Heart right ventricle (tissue), 16 donors: ENCODE results near the gene ROPN1L. TPM values are rescaled to one million over a fixed set of nuclear protein-coding genes. Genes with fewer than 3 reads are reported as not detected.

Experiments
- ATAC-seq, 8 donors: fragments of 200-7000 bp; cut with Tn5 transposase; one replicate each; pipeline ENCODE4 v1.9.1; 2020; ENCODE audit warnings: mild to moderate bottlenecking in 8 of 8, moderate library complexity in 8 of 8, moderate number of reproducible peaks in 1 of 8
- DNase-seq, 2 donors: peaks; one replicate each; pipeline ENCODE4 v3.0.0-alpha.2; 2020
- H3K27ac ChIP-seq, 10 donors: fragments of 200-600 bp; sonication (generic) in 2 of 10; one replicate each; pipeline versions ENCODE4 v1.5.0 to v1.8.0; 2020 to 2022; ENCODE audit warnings: mild to moderate bottlenecking in 3 of 10
- H3K27me3 ChIP-seq, 7 donors: fragments of 200-600 bp; one replicate each; pipeline ENCODE4 v1.8.0; 2021 to 2022; ENCODE audit warnings: mild to moderate bottlenecking in 2 of 7
- H3K36me3 ChIP-seq, 9 donors: fragments of 200-600 bp; sonication (generic) in 1 of 9; one replicate each; pipeline versions ENCODE4 v1.5.0 to v1.8.0; 2020 to 2022; ENCODE audit warnings: mild to moderate bottlenecking in 2 of 9
- H3K4me1 ChIP-seq, 9 donors: fragments of 200-600 bp; sonication (generic) in 1 of 9; one replicate each; pipeline versions ENCODE4 v1.5.0 to v1.8.0; 2020 to 2022; ENCODE audit warnings: mild to moderate bottlenecking in 4 of 9
- H3K4me3 ChIP-seq, 10 donors: fragments of 200-600 bp; sonication (generic) in 2 of 10; one replicate each; pipeline versions ENCODE4 v1.5.0 to v1.8.0; 2020 to 2022; ENCODE audit warnings: mild to moderate bottlenecking in 7 of 10, moderate library complexity in 2 of 10
- H3K9me3 ChIP-seq, 11 donors: fragments of 200-600 bp in 10 of 11; sonication (generic) in 2 of 11; one replicate each; pipeline versions ENCODE4 v1.5.0 to v1.8.0; 2013 to 2022; ENCODE audit warnings: mild to moderate bottlenecking in 2 of 11, control low read depth in 1 of 11, moderate library complexity in 1 of 11
- CTCF ChIP-seq, 9 donors: fragments of 200-600 bp; sonication (generic) in 2 of 9; IDR thresholded peaks; one replicate each; pipeline versions ENCODE4 v1.5.0 to v1.8.0; 2021 to 2022; ENCODE audit warnings: antibody characterized with exemption in 9 of 9, mild to moderate bottlenecking in 5 of 9, moderate library complexity in 1 of 9
- WGBS, 2 donors: extraction: QIAGEN DNeasy Blood & Tissue Kit; methylation state at CpG; one replicate each; pipeline ENCODE4 v1.1.7; 2013; ENCODE audit warnings: inconsistent platforms in 1 of 2; 5-methylcytosine and 5-hydroxymethylcytosine counted together
- intact Hi-C, 10 donors: fragments of 100-400 bp; cut with DNase I; formaldehyde crosslinking; loops; one replicate each; pipeline versions ENCODE4 v1.11.1 to v1.14.2; 2022
- polyA plus RNA-seq, 2 donors: library from polyadenylated mRNA; stranded (reverse); fragments of 200-250 nt; gene quantifications; one replicate each; pipeline ENCODE4 v1.2.3, GENCODE V29; 2013
- total RNA-seq, 10 donors: library from RNA; stranded (reverse); fragmentation: NEBNext Ultra II Directional in 3 of 10; extraction: Animal tissue kit (Norgen Biotek cat#: 25700) in 3 of 10; gene quantifications; one replicate each; pipeline versions ENCODE4 v1.2.1 to v1.2.4, GENCODE V29; 2021 to 2023
- donor health status: Arrhythmogenic right ventricular cardiomyopathy.
- donor health status: ischemic (EF 13 %, LVEDD 7.1; RV severe dilation, severe dysfunction).
- donor health status: healthy with polysubstance abuse.
- donor health status: DM: no; HTN: yes; CAD: no.
- donor health status: DM: no; HTN: no; CAD: no.
- donor health status: ischemic (EF 25% LVEDD 6.9; RV normal size, moderate dysfunction).
- donor health status: ischemic (EF 25% LVEDD 5.7; RV mildly dilated, moderate dysfunction).
- donor health status: healthy.
- donor health status: DM: yes; HTN: yes; CAD: no.
- donor health status: Ischemic cardiomyopathy.
- donor health status: ischemic (EF 35%, LVEDD 5.7; RV mildly dilated, moderate dysfunction).
- donor health status: nonischemic (EF 11% LVEDD 7.7; RV severe dilation, severe dysfunction).
- donor health status: DM: yes; HTN: yes; CAD: no.
- donor health status: PGD.
- donor health status: ischemic (EF 29% LVEDD 5.4; RV normal size, mild dysfunction).
- donor health status: nonischemic (EF 23%, LVEDD 6.1; RV moderate dilation, normal function).

ROPN1L gene
- total and polyA plus RNA-seq, 12 donors, result 0.17 to 0.83 (median 0.31) TPM; not detected in 2

GRCh38 chr5:10469253-10470050 is 27.8 kb downstream of the ROPN1L start:
- peaks cover 0 to 21% (median 6%) of the 10 kb centered on the region in 9 donors for H3K4me1 ChIP-seq
- ATAC-seq (no peak), DNase-seq (no peak)
- no peaks in the 10 kb centered on the region for H3K27me3 ChIP-seq
- H3K9me3 ChIP-seq, result no peaks in the 10 kb centered on the region
- no peak for TF ChIP-seq CTCF (IDR thresholded peaks at IDR 0.05)
- 85 to 87% methylated on average over 8 of the region's 8 CpGs for WGBS, 2 donors
- intact Hi-C loops, result no loop called here
- no peaks in the 10 kb centered on the region for H3K36me3 ChIP-seq
- H3K27ac ChIP-seq, result no peak overlapping the region
- no peak overlapping the region for H3K4me3 ChIP-seq

- no peak for DNase-seq
- Histone ChIP-seq H3K4me1 (peaks cover 0 to 21% (median 6%) of the 10 kb centered on the region in 9 donors), H3K4me3 (no peak overlapping the region), H3K27ac (no peak overlapping the region), H3K27me3 (no peaks in the 10 kb centered on the region), H3K9me3 (peaks cover 0 to 11% (median 4%) of the 10 kb centered on the region in 11 donors), H3K36me3 (no peaks in the 10 kb centered on the region)
- no peak for TF ChIP-seq CTCF (IDR thresholded peaks at IDR 0.05)
- WGBS, 2 donors, result 93 to 98% methylated on average over 10 of the region's 10 CpGs
- intact Hi-C loops, result no loop called here
- peak in 1 of 8 donors; percentile 34 for ATAC-seq
Observed at GRCh38 chr5:10470669-10471068, 29.0 kb downstream of the ROPN1L start.

GRCh38 chr5:10471677-10472076 is 30.0 kb downstream of the ROPN1L start:
- DNase-seq (no peak), ATAC-seq (no peak)
- H3K4me1 ChIP-seq, result peaks cover 0 to 14% (median 6%) of the 10 kb centered on the region in 9 donors
- intact Hi-C loops, result no loop called here
- no peak overlapping the region for H3K27ac ChIP-seq
- 94 to 95% methylated on average over 6 of the region's 6 CpGs for WGBS, 2 donors
- no peaks in the 10 kb centered on the region for H3K27me3 ChIP-seq
- no peak overlapping the region for H3K4me3 ChIP-seq
- H3K36me3 ChIP-seq, result no peaks in the 10 kb centered on the region
- TF ChIP-seq CTCF (IDR thresholded peaks at IDR 0.05), result no peak
- H3K9me3 ChIP-seq, result peaks cover 0 to 17% (median 7%) of the 10 kb centered on the region in 11 donors

- Histone ChIP-seq H3K27me3 (no peaks in the 10 kb centered on the region), H3K4me1 (peaks cover 0 to 4% (median 0%) of the 10 kb centered on the region in 9 donors), H3K4me3 (no peak overlapping the region), H3K36me3 (no peaks in the 10 kb centered on the region), H3K9me3 (peaks cover 0 to 17% (median 7%) of the 10 kb centered on the region in 11 donors), H3K27ac (no peak overlapping the region)
- WGBS, 2 donors, result 88 to 91% methylated on average over 7 of the region's 7 CpGs
- no peak for TF ChIP-seq CTCF (IDR thresholded peaks at IDR 0.05)
- ATAC-seq, result no peak
- DNase-seq, result no peak
- intact Hi-C loops, result no loop called here
Observed at GRCh38 chr5:10474521-10475075, 32.9 kb downstream of the ROPN1L start.
